Adrenal gland (tissue), 12 donors: ENCODE results near the gene NDUFA8. TPM values are rescaled to one million over a fixed set of nuclear protein-coding genes. Genes with fewer than 3 reads are reported as not detected.
A peak's percentile ranks its signal among the peaks of the same experiment; 100 is the strongest.

ENCODE experiments used
- DNase-seq, 7 donors: peaks; one replicate each; pipeline ENCODE4 v3.0.0-alpha.2; 2019 to 2020
- H3K27ac ChIP-seq, 5 donors: fragments of 200-600 bp; sonication (generic) in 4 of 5; 1 replicate in 3 of 5; 2 replicates in 2 of 5; pipeline versions ENCODE4 v1.5.1 to v1.8.0; 2016 to 2020; ENCODE audit warnings: mild to moderate bottlenecking in 1 of 5
- H3K27me3 ChIP-seq: fragments of 200-600 bp; 2 replicates; pipeline ENCODE4 v1.8.0; 2021
- H3K36me3 ChIP-seq, 2 donors: fragments of 200-600 bp; replicated peaks in 1 of 2; 1 replicate in 1 of 2; 2 replicates in 1 of 2; pipeline versions ENCODE4 v1.5.1 to v1.8.0; 2018 to 2022
- H3K4me1 ChIP-seq, 2 donors: fragments of 200-600 bp; replicated peaks in 1 of 2; 1 replicate in 1 of 2; 2 replicates in 1 of 2; pipeline versions ENCODE4 v1.5.1 to v1.8.0; 2018 to 2021
- H3K4me3 ChIP-seq, 4 donors: fragments of 200-600 bp; sonication (generic) in 3 of 4; one replicate each; pipeline ENCODE4 v1.5.1; 2016 to 2018
- H3K9me3 ChIP-seq, 3 donors: fragments of 200-600 bp; sonication (generic) in 1 of 3; replicated peaks in 1 of 3; 1 replicate in 2 of 3; 2 replicates in 1 of 3; pipeline versions ENCODE4 v1.5.1 to v1.8.0; 2016 to 2021
- POLR2A ChIP-seq, 2 donors: fragments of 450-650 bp; IDR thresholded peaks; one replicate each; pipeline ENCODE4 v1.6.1; 2017; ENCODE audit warnings: antibody characterized with exemption in 2 of 2, mild to moderate bottlenecking in 2 of 2, moderate library complexity in 1 of 2
- WGBS, 4 donors: extraction: QIAGEN DNeasy Blood & Tissue Kit in 2 of 4; methylation state at CpG; one replicate each; pipeline versions ENCODE4 v1.1.5 to v1.1.7; 2013 to 2017; 5-methylcytosine and 5-hydroxymethylcytosine counted together
- intact Hi-C, 2 donors: fragments of 100-400 bp; cut with DNase I; formaldehyde crosslinking; loops; one replicate each; pipeline versions ENCODE4 v1.14.1 to v1.15.0; 2022 to 2023
- polyA plus RNA-seq, 3 donors: library from polyadenylated mRNA; stranded (reverse); fragments of 200-250 nt in 2 of 3; fragments of 350-450 nt in 1 of 3; fragmentation: Illumina TruSeq in 1 of 3; extraction: RNeasy Lipid Tissue Mini Kit (QIAGEN cat#74804) in 1 of 3; gene quantifications; one replicate each; pipeline ENCODE4 v1.2.3, GENCODE V29; 2013 to 2014
- total RNA-seq, 9 donors: library from RNA; depleted of rRNA in 4 of 9; stranded (reverse); fragments of >200 nt in 4 of 9; fragments of 120-200 nt in 1 of 9; fragmentation: NEBNext Ultra II Directional in 1 of 9; extraction: Animal tissue kit (Norgen Biotek cat#: 25700) in 1 of 9; gene quantifications; one replicate each; pipeline versions ENCODE4 v1.1.0 to v1.2.4, GENCODE V29; 2013 to 2023
- TF ChIP-seq, protein P1 (sequence below), 6 experiments: fragments of 450-650 bp in 4 of 6; fragments of 200-600 bp in 2 of 6; sonication (generic) in 1 of 6; IDR thresholded peaks; 1 replicate in 5 of 6; 2 replicates in 1 of 6; pipeline versions ENCODE4 v1.5.1 to v1.8.0; 2016 to 2021; ENCODE audit warnings: antibody characterized with exemption in 6 of 6, mild to moderate bottlenecking in 2 of 6, moderate library complexity in 1 of 6
- donor health status: healthy with polysubstance abuse.
- donor health status: Bipolar disorder and iron deficiency.
- donor health status: DM: yes; HTN: yes; CAD: no.
- donor health status: DM: no; HTN: no; CAD: no.
- donor health status: DM: no; HTN: no; CAD: no.
- donor health status: DM: yes; HTN: yes; CAD: no.

NDUFA8 gene
- total and polyA plus RNA-seq, 12 donors = 34.5 to 182 (median 70.8) TPM

DNA sequence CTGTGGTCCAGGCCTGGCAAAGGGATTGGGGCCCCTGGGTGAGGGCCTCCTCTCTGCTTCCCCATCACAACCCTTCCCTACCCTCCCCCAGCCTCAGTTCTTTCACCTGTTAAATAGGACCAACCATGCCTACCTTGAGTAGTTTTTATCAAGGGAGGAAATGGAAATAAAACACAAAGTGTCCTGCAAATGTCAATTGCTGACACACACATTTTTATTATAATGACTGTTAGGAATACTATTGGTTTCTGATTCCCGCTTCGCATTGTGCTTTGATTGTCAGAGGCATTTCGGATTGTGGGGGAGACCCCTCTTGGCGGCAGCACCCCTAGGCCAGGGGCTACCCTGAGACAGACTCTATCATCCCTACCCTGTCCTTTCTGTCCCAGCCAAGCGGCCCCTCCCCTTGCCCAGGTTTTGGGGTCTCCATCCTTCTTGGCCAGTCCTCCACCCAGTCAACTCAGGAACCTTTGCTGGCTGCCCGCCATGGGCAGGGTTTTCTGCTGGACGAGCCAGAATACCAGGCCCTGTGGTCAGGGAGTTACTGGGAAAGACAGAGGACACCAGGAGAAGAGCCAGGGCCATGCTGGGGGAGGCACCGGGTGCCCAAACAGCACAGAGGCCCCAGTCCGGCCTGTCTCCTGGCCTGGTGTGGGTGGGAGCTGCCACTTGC is 48.0 kb downstream of the NDUFA8 start:
- DNase-seq = no peak
- H3K4me1 ChIP-seq = peaks cover 0 to 13% of the 10 kb centered on the region in 2 donors
- H3K9me3 ChIP-seq = no peaks in the 10 kb centered on the region
- H3K27me3 ChIP-seq = no peaks in the 10 kb centered on the region
- WGBS, 4 donors = 91 to 98% (median 94%) methylated on average over 5 to 9 of the region's 9 CpGs
- TF ChIP-seq, protein P1, sequence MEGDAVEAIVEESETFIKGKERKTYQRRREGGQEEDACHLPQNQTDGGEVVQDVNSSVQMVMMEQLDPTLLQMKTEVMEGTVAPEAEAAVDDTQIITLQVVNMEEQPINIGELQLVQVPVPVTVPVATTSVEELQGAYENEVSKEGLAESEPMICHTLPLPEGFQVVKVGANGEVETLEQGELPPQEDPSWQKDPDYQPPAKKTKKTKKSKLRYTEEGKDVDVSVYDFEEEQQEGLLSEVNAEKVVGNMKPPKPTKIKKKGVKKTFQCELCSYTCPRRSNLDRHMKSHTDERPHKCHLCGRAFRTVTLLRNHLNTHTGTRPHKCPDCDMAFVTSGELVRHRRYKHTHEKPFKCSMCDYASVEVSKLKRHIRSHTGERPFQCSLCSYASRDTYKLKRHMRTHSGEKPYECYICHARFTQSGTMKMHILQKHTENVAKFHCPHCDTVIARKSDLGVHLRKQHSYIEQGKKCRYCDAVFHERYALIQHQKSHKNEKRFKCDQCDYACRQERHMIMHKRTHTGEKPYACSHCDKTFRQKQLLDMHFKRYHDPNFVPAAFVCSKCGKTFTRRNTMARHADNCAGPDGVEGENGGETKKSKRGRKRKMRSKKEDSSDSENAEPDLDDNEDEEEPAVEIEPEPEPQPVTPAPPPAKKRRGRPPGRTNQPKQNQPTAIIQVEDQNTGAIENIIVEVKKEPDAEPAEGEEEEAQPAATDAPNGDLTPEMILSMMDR (IDR thresholded peaks at IDR 0.05) = no peak
- no peak for TF ChIP-seq POLR2A (IDR thresholded peaks at IDR 0.05)
- no peak overlapping the region for H3K27ac ChIP-seq
- intact Hi-C loops = no loop called here
- no peak overlapping the region for H3K4me3 ChIP-seq
- no peaks in the 10 kb centered on the region for H3K36me3 ChIP-seq

DNA sequence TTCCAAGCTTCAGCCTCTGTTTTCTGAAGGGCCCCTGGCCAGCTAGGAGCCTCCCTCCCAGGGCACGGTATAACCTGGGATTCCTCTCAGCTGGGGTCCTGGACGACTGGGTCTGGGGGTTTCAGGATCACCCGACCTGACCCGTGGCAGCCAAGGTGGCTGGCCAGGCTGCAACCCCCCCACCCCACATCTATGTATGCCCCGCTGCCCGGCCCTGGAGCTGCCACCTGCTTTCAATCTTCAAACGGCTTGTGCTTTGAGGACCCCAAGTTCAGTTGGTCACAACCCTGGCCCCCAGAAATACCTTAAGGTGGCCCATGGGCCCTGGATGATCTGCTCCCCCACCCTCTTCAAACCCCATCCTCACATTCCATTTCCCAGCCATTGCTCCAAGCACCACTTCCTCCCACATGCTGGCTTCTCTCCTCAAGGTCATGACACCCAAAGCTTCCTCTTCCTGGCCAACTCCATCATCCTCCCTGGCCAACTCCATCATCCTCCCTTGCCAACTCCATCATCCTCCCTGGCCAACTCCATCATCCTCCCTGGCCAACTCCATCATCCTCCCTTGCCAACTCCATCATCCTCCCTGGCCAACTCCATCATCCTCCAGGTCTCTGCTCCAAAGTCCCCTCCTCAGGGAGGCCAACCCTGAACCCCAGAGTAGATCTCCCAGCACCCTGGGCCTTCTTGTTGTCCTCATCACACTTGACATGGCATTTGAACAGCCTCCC is 49.3 kb downstream of the NDUFA8 start:
- Histone ChIP-seq H3K4me1 (peaks cover 0 to 14% of the 10 kb centered on the region in 2 donors), H3K9me3 (no peaks in the 10 kb centered on the region), H3K27ac (no peak overlapping the region), H3K4me3 (no peak overlapping the region), H3K27me3 (no peaks in the 10 kb centered on the region), H3K36me3 (no peaks in the 10 kb centered on the region)
- DNase-seq = no peak
- 88 to 100% (median 93%) methylated on average over 1 to 7 of the region's 7 CpGs for WGBS, 4 donors
- TF ChIP-seq, protein P1 (IDR thresholded peaks at IDR 0.05) = no peak
- no peak for TF ChIP-seq POLR2A (IDR thresholded peaks at IDR 0.05)
- intact Hi-C loops = no loop called here

GRCh38 chr9:122109035-122109813 is 50.4 kb downstream of the NDUFA8 start:
- 80 to 93% (median 91%) methylated on average over 2 to 3 of the region's 3 CpGs for WGBS, 4 donors
- Histone ChIP-seq H3K4me3 (no peak overlapping the region), H3K27me3 (no peaks in the 10 kb centered on the region), H3K9me3 (no peaks in the 10 kb centered on the region), H3K27ac (no peak overlapping the region), H3K36me3 (no peaks in the 10 kb centered on the region), H3K4me1 (peaks cover 0 to 14% of the 10 kb centered on the region in 2 donors)
- TF ChIP-seq, protein P1 (IDR thresholded peaks at IDR 0.05) = no peak
- TF ChIP-seq POLR2A (IDR thresholded peaks at IDR 0.05) = no peak
- DNase-seq = no peak
- intact Hi-C loops = no loop called here

DNA sequence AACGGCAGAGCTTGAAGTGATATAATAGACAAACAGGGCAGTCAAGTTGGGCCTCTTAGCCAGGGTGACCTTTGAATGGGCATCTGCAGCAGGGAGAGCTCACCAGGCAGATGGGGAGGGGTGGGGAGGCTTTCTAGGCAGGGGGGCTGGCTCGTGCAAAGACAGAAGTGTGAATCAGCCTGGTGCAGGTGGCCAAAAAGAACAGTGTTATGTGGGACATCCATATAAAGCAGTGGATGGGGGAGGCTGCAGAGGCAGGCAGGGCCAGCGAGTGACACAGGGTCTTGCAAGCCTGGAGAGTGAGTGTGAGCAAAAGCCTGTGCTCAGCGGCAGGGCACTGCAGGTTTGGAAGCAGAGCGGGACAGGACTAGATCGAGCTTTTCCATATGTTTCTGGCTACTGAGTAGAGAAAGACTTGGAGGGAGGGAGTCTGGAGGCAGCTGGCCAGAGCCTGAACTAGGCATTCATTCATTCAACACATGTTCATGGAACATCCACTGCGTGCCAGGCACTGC is 52.2 kb downstream of the NDUFA8 start:
- Histone ChIP-seq H3K4me3 (no peak overlapping the region), H3K4me1 (peaks cover 0 to 14% of the 10 kb centered on the region in 2 donors), H3K27ac (peak overlapping the region in 3 of 5 donors; percentile 1 to 45 (median 6)), H3K27me3 (no peaks in the 10 kb centered on the region), H3K9me3 (no peaks in the 10 kb centered on the region), H3K36me3 (no peaks in the 10 kb centered on the region)
- TF ChIP-seq, protein P1 (IDR thresholded peaks at IDR 0.05) = no peak
- no peak for TF ChIP-seq POLR2A (IDR thresholded peaks at IDR 0.05)
- DNase-seq = peak in 1 of 7 donors; percentile 55
- WGBS, 4 donors = 62 to 72% (median 65%) methylated on average over 7 of the region's 7 CpGs
- intact Hi-C loops = no loop called here
